ENCODE measurements around the gene SYN1. TPM values are rescaled to one million over a fixed set of nuclear protein-coding genes. Genes with fewer than 3 reads are reported as not detected.

The SYN1 gene
- total RNA-seq (2014; rRNA removed; shearing (Covaris generic)) (4.7 and 6.7 TPM in 2 replicates), polyA plus RNA-seq (2016; fragmentation: Nextera tagmentation; extraction: Ambion mirVana) (3.6 and 7.1 TPM in 2 replicates)
- long read RNA-seq = 0 reads

DNA sequence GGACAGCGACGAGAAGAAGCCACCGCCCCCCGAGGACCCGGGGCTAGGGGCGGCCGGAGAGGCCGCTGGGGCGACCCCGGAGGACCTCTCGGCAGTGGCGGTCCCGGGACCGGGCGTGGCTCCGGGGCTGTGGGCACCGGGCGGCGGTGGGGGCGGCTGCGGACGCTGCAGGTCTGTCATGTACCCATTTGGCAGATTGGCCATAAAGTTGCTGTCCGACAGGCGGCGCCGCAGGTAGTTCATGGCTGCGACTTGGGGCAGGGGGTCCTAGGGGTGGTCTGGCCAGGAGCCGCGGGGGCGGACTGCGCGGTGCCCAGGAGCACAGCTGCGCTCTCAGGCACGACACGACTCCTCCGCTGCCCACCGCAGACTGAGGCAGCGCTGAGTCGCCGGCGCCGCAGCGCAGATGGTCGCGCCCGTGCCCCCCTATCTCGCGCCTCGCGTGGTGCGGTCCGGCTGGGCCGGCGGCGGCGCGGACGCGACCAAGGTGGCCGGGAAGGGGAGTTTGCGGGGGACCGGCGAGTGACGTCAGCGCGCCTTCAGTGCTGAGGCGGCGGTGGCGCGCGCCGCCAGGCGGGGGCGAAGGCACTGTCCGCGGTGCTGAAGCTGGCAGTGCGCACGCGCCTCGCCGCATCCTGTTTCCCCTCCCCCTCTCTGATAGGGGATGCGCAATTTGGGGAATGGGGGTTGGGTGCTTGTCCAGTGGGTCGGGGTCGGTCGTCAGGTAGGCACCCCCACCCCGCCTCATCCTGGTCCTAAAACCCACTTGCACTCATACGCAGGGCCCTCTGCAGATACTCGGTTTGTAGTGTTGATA, at the start of gene SYN1:
Gene SYN1, minus strand, starts transcription at position 372 of the 817 bp plus-strand sequence. Its CDS starts 129 bp downstream, at position 243.
- H4K20me1 ChIP-seq (replicated peaks; ENCODE audit: insufficient read depth) = no peaks in the 10 kb centered on the region
- H3K27me3 Mint-ChIP-seq (ENCODE audit: insufficient read depth, low read depth, poor library complexity) = peaks cover 12% of the 10 kb centered on the region
- peak within 1 kb of the TSS; percentile 89; the same call in 1 of the 2 replicates for H3K27ac Mint-ChIP-seq
- H3K79me2 ChIP-seq (replicated peaks; ENCODE audit: insufficient read depth) = no peaks in the 10 kb centered on the region
- H3F3A ChIP-seq (replicated peaks; ENCODE audit: low read depth) = no peaks in the 10 kb centered on the region
- H2AFZ ChIP-seq = no peak within 1 kb of the TSS
- H3K4me3 ChIP-seq = peak within 1 kb of the TSS; percentile 51
- H3K4me1 Mint-ChIP-seq = peaks cover 21% of the 10 kb centered on the region
- peak; percentile 67 for ATAC-seq
- no peaks in the 10 kb centered on the region for H3K27me3 ChIP-seq (ENCODE audit: insufficient read depth)
- H3K4me2 ChIP-seq = peak within 1 kb of the TSS; percentile 81
- TF ChIP-seq JUNB (IDR thresholded peaks at IDR 0.05; ENCODE audit: unreplicated experiment) = no peak
- no peak for TF ChIP-seq EZH2 (IDR thresholded peaks at IDR 0.05; ENCODE audit: low read depth, unreplicated experiment)
- TF ChIP-seq STAT1 (IDR thresholded peaks at IDR 0.05; ENCODE audit: unreplicated experiment) = no peak
- TF ChIP-seq ZNF331 (CRISPR knock-in tag; IDR thresholded peaks at IDR 0.05; ENCODE audit: low read depth) = no peak
- no peak for TF ChIP-seq ZNF114 (CRISPR knock-in tag; IDR thresholded peaks at IDR 0.05)
- TF ChIP-seq, protein P1, sequence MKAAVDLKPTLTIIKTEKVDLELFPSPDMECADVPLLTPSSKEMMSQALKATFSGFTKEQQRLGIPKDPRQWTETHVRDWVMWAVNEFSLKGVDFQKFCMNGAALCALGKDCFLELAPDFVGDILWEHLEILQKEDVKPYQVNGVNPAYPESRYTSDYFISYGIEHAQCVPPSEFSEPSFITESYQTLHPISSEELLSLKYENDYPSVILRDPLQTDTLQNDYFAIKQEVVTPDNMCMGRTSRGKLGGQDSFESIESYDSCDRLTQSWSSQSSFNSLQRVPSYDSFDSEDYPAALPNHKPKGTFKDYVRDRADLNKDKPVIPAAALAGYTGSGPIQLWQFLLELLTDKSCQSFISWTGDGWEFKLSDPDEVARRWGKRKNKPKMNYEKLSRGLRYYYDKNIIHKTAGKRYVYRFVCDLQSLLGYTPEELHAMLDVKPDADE (IDR thresholded peaks at IDR 0.05) = 0 out of 2 replicates have a peak, but pooled peaks have one; percentile 16
- TF ChIP-seq CREB1 (CRISPR knock-in tag; IDR thresholded peaks at IDR 0.05; ENCODE audit: low read depth) = peak; percentile 95
- TF ChIP-seq NANOG (IDR thresholded peaks at IDR 0.05; ENCODE audit: borderline replicate concordance) = no peak
- TF ChIP-seq POLR2AphosphoS5 (IDR thresholded peaks at IDR 0.05; ENCODE audit: low read depth) = peak; percentile 37; the same call in 1 of the 2 replicates
- TF ChIP-seq ZNF462 (CRISPR knock-in tag; IDR thresholded peaks at IDR 0.05) = no peak
- no peak for TF ChIP-seq EZH2phosphoT487 (IDR thresholded peaks at IDR 0.05; ENCODE audit: unreplicated experiment)
- TF ChIP-seq, protein P2, sequence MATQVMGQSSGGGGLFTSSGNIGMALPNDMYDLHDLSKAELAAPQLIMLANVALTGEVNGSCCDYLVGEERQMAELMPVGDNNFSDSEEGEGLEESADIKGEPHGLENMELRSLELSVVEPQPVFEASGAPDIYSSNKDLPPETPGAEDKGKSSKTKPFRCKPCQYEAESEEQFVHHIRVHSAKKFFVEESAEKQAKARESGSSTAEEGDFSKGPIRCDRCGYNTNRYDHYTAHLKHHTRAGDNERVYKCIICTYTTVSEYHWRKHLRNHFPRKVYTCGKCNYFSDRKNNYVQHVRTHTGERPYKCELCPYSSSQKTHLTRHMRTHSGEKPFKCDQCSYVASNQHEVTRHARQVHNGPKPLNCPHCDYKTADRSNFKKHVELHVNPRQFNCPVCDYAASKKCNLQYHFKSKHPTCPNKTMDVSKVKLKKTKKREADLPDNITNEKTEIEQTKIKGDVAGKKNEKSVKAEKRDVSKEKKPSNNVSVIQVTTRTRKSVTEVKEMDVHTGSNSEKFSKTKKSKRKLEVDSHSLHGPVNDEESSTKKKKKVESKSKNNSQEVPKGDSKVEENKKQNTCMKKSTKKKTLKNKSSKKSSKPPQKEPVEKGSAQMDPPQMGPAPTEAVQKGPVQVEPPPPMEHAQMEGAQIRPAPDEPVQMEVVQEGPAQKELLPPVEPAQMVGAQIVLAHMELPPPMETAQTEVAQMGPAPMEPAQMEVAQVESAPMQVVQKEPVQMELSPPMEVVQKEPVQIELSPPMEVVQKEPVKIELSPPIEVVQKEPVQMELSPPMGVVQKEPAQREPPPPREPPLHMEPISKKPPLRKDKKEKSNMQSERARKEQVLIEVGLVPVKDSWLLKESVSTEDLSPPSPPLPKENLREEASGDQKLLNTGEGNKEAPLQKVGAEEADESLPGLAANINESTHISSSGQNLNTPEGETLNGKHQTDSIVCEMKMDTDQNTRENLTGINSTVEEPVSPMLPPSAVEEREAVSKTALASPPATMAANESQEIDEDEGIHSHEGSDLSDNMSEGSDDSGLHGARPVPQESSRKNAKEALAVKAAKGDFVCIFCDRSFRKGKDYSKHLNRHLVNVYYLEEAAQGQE (IDR thresholded peaks at IDR 0.05; ENCODE audit: unreplicated experiment) = peak; percentile 99
- peak in 1 of 2 experiments; percentile 0; a peak in 1 of 4 replicates for TF ChIP-seq CTCF (conservative IDR thresholded peaks at IDR 0.05; ENCODE audit: low read depth in 2 of 2)
- H3K36me3 Mint-ChIP-seq (ENCODE audit: low read depth) = no peaks in the 10 kb centered on the region
- DNase-seq (ENCODE audit: low spot score) = peak; percentile 79
- H3K27ac ChIP-seq (ENCODE audit: low read depth) = no peak within 1 kb of the TSS
- H3K4me1 ChIP-seq (ENCODE audit: insufficient read depth) = no peaks in the 10 kb centered on the region
- H3K4me3 Mint-ChIP-seq = peak within 1 kb of the TSS; percentile 69
- H3K9me3 Mint-ChIP-seq = no peaks in the 10 kb centered on the region
- no peaks in the 10 kb centered on the region for H3K36me3 ChIP-seq (ENCODE audit: insufficient read depth)
- no peaks in the 10 kb centered on the region for H3K9me2 ChIP-seq (ENCODE audit: insufficient read depth)

Measured in GM23338 (cell line).